ENCODE results near the gene FAM229A. TPM values are rescaled to one million over a fixed set of nuclear protein-coding genes. Genes with fewer than 3 reads are reported as not detected.

FAM229A gene
- total and polyA plus RNA-seq, 7 donors, result 0.60 to 13.8 (median 5.4) TPM

DNA sequence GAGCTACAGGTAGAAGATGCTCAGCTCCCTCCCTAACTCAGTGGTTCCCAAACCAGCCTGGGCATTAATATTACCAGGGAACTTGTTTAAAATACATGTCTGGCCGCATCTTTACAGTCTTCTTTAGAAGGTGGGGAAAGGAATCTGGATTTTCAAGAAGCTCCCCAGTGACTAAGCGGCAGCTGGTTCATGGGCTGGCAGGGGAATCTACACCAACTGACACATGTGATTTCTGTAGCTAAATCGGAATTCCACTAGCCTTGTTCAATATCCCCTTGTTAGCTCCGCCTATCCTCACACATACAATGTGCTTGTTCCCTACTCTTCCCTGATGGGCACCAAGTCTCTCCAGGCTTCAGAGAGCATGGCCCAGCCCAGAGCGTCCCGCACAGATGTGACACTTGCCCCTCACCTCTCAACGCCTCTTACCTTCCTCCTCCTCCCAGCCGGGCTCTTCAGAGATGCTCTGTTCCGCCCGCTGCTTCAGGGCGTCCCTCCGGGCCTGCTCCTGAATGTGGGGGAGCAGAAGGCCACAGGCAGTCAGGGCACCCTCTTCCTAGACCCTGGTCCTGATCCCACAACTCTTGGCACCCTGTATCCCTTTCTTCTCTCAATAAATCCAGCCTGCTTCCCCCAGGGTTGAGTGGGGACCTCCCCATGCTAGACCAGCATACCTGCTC lies 15.4 kb upstream of the FAM229A start:
- DNase-seq, result no peak
- Histone ChIP-seq H3K27me3 (no peaks in the 10 kb centered on the region), H3K27ac (no peak overlapping the region), H3K4me3 (no peak overlapping the region), H3K4me1 (no peaks in the 10 kb centered on the region), H3K9me3 (no peaks in the 10 kb centered on the region), H3K36me3 (peaks cover 48 to 100% (median 84%) of the 10 kb centered on the region in 4 donors)
- 94 to 95% methylated on average over 12 of the region's 12 CpGs for WGBS, 2 donors
- TF ChIP-seq, protein P1, sequence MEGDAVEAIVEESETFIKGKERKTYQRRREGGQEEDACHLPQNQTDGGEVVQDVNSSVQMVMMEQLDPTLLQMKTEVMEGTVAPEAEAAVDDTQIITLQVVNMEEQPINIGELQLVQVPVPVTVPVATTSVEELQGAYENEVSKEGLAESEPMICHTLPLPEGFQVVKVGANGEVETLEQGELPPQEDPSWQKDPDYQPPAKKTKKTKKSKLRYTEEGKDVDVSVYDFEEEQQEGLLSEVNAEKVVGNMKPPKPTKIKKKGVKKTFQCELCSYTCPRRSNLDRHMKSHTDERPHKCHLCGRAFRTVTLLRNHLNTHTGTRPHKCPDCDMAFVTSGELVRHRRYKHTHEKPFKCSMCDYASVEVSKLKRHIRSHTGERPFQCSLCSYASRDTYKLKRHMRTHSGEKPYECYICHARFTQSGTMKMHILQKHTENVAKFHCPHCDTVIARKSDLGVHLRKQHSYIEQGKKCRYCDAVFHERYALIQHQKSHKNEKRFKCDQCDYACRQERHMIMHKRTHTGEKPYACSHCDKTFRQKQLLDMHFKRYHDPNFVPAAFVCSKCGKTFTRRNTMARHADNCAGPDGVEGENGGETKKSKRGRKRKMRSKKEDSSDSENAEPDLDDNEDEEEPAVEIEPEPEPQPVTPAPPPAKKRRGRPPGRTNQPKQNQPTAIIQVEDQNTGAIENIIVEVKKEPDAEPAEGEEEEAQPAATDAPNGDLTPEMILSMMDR (IDR thresholded peaks at IDR 0.05), result no peak
- no peak for TF ChIP-seq POLR2AphosphoS5 (IDR thresholded peaks at IDR 0.05)
- TF ChIP-seq EP300 (IDR thresholded peaks at IDR 0.05), result no peak
- intact Hi-C loops (cut with DNase I), result no loop called here

DNA sequence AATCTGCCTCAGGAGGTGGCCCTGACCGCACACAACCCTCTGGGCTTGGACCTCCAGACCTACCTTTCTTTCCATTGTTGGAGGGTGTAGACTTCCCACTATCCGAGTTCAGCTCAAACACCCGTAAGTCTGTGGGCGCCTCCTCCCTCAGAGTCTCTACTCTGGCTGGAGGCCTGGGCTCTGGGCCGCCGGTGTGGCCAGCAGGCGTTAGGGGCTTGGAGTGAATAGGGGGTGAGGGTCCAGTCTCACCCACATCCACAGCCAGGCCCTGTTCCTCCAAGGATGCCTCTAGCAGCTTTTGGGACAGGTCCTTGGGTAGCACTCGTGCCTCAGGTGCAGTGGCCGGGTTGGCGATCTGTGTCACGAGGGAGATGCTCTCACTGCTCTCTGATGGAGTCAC lies 13.9 kb upstream of the FAM229A start:
- H3K27me3 ChIP-seq, result no peaks in the 10 kb centered on the region
- intact Hi-C loops (cut with DNase I), result no loop called here
- H3K27ac ChIP-seq, result no peak overlapping the region
- no peak for DNase-seq
- 95% methylated on average over 11 of the region's 11 CpGs for WGBS, 2 donors
- no peaks in the 10 kb centered on the region for H3K4me1 ChIP-seq
- H3K36me3 ChIP-seq, result peaks cover 37 to 98% (median 74%) of the 10 kb centered on the region in 4 donors
- H3K4me3 ChIP-seq, result no peak overlapping the region
- H3K9me3 ChIP-seq, result no peaks in the 10 kb centered on the region
- TF ChIP-seq, protein P1 (IDR thresholded peaks at IDR 0.05), result no peak
- TF ChIP-seq POLR2AphosphoS5 (IDR thresholded peaks at IDR 0.05) (no peak), POLR2A (IDR thresholded peaks at IDR 0.05) (no peak), EP300 (IDR thresholded peaks at IDR 0.05) (no peak)

DNA sequence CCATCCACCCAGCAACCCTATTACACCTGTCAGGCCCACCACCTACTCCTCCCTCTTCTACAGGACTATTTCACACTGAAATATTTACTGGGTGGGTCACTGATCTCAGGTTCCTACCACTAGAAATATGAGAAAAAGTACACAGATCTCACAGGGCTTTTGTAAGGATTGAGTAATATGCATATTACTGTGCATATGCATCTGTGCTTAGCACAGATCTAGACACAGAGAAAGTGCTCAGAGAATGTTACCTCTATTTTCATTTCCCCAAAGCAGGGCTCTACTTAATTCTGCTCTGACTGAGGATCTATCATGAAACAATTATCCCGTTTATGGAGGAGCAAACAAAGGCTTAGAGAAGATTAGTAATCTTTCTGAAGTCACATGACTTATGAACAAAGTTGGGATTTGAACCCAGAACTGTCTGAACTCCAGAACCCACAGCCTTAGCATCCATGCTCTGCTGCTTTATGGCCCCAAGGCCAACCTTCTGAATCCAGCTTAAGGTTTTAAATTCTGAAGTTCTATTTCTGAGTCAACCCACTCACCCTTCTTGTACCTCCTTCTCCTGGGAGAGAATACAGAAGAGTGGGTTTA lies 11.8 kb upstream of the FAM229A start:
- H3K4me1 ChIP-seq, result no peaks in the 10 kb centered on the region
- no peak for DNase-seq
- peaks cover 30 to 96% (median 61%) of the 10 kb centered on the region in 4 donors for H3K36me3 ChIP-seq
- H3K27ac ChIP-seq, result no peak overlapping the region
- TF ChIP-seq POLR2AphosphoS5 (IDR thresholded peaks at IDR 0.05), result no peak
- no peak overlapping the region for H3K4me3 ChIP-seq
- H3K9me3 ChIP-seq, result no peaks in the 10 kb centered on the region
- intact Hi-C loops (cut with DNase I), result no loop called here
- WGBS, 2 donors, result 44 to 73% methylated on average over 1 of the region's 1 CpG
- no peaks in the 10 kb centered on the region for H3K27me3 ChIP-seq

DNA sequence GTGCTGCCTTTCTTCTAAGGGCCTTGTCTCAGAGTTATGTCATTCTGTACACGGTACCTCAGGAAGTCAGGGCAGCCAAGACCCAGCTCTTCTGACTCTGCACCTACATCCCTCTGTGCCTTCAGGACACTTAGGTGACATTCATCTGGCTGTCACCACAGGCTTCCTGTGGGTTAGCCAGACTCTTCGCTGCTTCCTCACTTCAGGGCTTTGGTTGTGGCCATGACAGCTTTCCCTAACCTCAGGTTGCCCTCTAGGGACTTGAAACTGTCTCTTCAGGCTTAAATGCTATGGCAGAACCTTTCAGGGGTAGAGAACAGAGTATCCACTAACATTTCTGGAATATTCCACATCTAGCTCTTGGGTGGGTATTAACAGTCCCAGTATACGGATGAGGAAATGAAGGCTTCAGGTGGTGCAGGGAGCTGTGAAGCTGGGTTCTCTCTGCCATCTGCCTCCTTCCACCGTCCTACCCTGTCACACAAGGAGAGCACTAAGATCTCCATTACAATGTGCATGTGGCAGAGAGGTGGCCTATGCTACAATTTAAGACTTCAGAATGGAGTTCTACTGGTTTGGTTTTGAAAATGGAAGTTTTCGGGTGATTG lies 10.0 kb upstream of the FAM229A start:
- Histone ChIP-seq H3K36me3 (peaks cover 30 to 96% (median 59%) of the 10 kb centered on the region in 4 donors), H3K9me3 (no peaks in the 10 kb centered on the region), H3K27ac (no peak overlapping the region), H3K27me3 (no peaks in the 10 kb centered on the region), H3K4me1 (no peaks in the 10 kb centered on the region), H3K4me3 (no peak overlapping the region)
- TF ChIP-seq, protein P1 (IDR thresholded peaks at IDR 0.05), result no peak
- TF ChIP-seq POLR2A (IDR thresholded peaks at IDR 0.05) (no peak), EP300 (IDR thresholded peaks at IDR 0.05) (no peak), POLR2AphosphoS5 (IDR thresholded peaks at IDR 0.05) (no peak)
- WGBS, 2 donors, result 69 to 92% methylated on average over 5 of the region's 5 CpGs
- intact Hi-C loops (cut with DNase I), result no loop called here
- no peak for DNase-seq

DNA sequence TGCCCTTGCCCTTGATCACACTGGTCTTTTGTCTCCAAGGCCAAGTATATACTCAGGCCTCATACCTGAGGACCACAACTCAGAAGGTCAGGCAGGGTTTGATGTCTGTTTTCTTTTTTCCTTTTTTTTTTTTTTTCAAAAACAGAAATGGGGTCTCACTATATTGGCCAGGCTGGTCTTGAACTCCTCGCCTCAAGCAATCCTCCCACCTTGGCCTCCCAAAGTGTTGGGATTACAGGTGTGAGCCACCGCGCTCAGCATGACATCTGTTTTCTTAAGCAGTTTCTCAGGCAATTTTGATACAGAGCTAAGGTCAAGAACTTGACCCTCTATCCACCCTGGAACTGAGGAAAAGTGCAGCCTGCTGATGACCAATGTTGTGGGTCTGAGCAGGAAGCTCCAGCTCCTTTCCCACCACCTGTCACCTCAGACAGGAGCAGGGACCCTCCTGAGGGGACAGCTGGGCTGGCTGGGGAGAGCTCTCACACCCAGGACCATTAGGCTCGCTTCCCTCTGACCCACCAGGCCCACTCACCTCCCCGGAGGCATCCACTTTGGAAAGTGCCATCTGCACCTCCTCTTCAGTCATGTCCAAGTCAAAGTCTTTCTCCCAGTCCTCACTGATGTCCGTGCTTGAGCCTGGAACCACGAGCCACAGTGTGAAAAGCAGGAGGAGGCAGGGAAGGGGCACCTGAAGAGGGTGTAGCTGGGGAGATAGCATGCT lies 5.8 kb upstream of the FAM229A start:
- Histone ChIP-seq H3K4me3 (no peak overlapping the region), H3K27ac (no peak overlapping the region), H3K9me3 (no peaks in the 10 kb centered on the region), H3K36me3 (peaks cover 32 to 93% (median 52%) of the 10 kb centered on the region in 4 donors), H3K27me3 (no peaks in the 10 kb centered on the region), H3K4me1 (no peaks in the 10 kb centered on the region)
- TF ChIP-seq POLR2A (IDR thresholded peaks at IDR 0.05) (no peak), EP300 (IDR thresholded peaks at IDR 0.05) (no peak), POLR2AphosphoS5 (IDR thresholded peaks at IDR 0.05) (no peak)
- TF ChIP-seq, protein P1 (IDR thresholded peaks at IDR 0.05), result no peak
- WGBS, 2 donors, result 96 to 98% methylated on average over 7 of the region's 7 CpGs
- no peak for DNase-seq
- intact Hi-C loops (cut with DNase I), result no loop called here

Data from sigmoid colon (tissue), 7 donors.